SHP77 treated with DMSO at 0.1 percent for 48 hours (cell line): ENCODE results near the gene GCDH.
"Not testable (repeated sequence)": the region's sequence is repeated elsewhere in the genome, so short reads cannot be mapped to it uniquely, and the experiment has no call there.

Source experiments
- DNase-seq: peaks from one replicate; lab custom pipeline; 2025; lab: John Stamatoyannopoulos, UW

GCDH gene

GRCh38 chr19:12872941-12873890 lies 17.7 kb upstream of the GCDH start:
- DNase-seq = peak; percentile 19

GRCh38 chr19:12873891-12874745 lies 16.8 kb upstream of the GCDH start:
- no peak for DNase-seq

GRCh38 chr19:12875086-12875485 lies 15.9 kb upstream of the GCDH start:
- DNase-seq = no peak

GRCh38 chr19:12880551-12881171 lies 10.3 kb upstream of the GCDH start:
- DNase-seq = no peak

- peak; percentile 83 for DNase-seq
Observed at GRCh38 chr19:12881172-12881808, 9.7 kb upstream of the GCDH start, which contains the start of gene DNASE2. Gene DNASE2, minus strand, starts transcription at chr19:12881449. Its CDS starts 74 bp downstream, at chr19:12881375.

- no peak for DNase-seq
Observed at GRCh38 chr19:12882589-12882988, 8.4 kb upstream of the GCDH start.

- DNase-seq = no peak
Observed at GRCh38 chr19:12884202-12884601, 6.8 kb upstream of the GCDH start.

- DNase-seq = no peak
Observed at GRCh38 chr19:12884627-12884925, 6.4 kb upstream of the GCDH start.

- peak; percentile 50 for DNase-seq
Observed at GRCh38 chr19:12884926-12885748, 5.8 kb upstream of the GCDH start.

GRCh38 chr19:12885749-12886650 lies 5.0 kb upstream of the GCDH start:
- DNase-seq = no peak

- no peak for DNase-seq
Observed at GRCh38 chr19:12886651-12886968, 4.3 kb upstream of the GCDH start.

GRCh38 chr19:12886969-12887747 lies 3.8 kb upstream of the GCDH start, which contains the start of gene KLF1:
Gene KLF1, minus strand, starts transcription at chr19:12887201. Its CDS starts 61 bp downstream, at chr19:12887140.
- no peak for DNase-seq

GRCh38 chr19:12888006-12888603 lies 2.9 kb upstream of the GCDH start:
- DNase-seq = no peak

- not testable (repeated sequence) for DNase-seq
Observed at GRCh38 chr19:12890299-12890786, 617 bp upstream of the GCDH start.

- no peak for DNase-seq
Observed at GRCh38 chr19:12891553-12892021, 627 bp downstream of the GCDH start.

GRCh38 chr19:12893582-12893981 lies 2.6 kb downstream of the GCDH start:
- DNase-seq = no peak

- DNase-seq = no peak
Observed at GRCh38 chr19:12896460-12896859, 5.5 kb downstream of the GCDH start.

GRCh38 chr19:12899891-12900518 lies 9.0 kb downstream of the GCDH start:
- DNase-seq = no peak
